NT2/D1 (cell line): Measurements from ENCODE around the gene RICTOR.

Source experiments
- SUZ12 ChIP-seq: IDR thresholded peaks from 2 replicates; pipeline ENCODE4 v1.6.1; 2011; ENCODE audit not compliant: insufficient read length, insufficient read depth; ENCODE audit errors: extremely low read depth
- YY1 ChIP-seq: IDR thresholded peaks from 2 replicates; pipeline ENCODE4 v1.6.1; 2011; ENCODE audit not compliant: insufficient read length, insufficient read depth
- ZNF274 ChIP-seq: IDR thresholded peaks from 2 replicates; pipeline ENCODE4 v1.6.1; 2011; ENCODE audit warnings: mild to moderate bottlenecking, low read depth, low read length

- no peak for TF ChIP-seq YY1
- no peak for TF ChIP-seq ZNF274
- no peak for TF ChIP-seq SUZ12
These were observed 132.3 kb downstream of the RICTOR start for GRCh38 chr5:38941912-38942311.
